Measurements from ENCODE around the gene WDR47.
"Not testable (repeated sequence)": the region's sequence is repeated elsewhere in the genome, so short reads cannot be mapped to it uniquely, and the experiment has no call there.

WDR47 gene

DNA sequence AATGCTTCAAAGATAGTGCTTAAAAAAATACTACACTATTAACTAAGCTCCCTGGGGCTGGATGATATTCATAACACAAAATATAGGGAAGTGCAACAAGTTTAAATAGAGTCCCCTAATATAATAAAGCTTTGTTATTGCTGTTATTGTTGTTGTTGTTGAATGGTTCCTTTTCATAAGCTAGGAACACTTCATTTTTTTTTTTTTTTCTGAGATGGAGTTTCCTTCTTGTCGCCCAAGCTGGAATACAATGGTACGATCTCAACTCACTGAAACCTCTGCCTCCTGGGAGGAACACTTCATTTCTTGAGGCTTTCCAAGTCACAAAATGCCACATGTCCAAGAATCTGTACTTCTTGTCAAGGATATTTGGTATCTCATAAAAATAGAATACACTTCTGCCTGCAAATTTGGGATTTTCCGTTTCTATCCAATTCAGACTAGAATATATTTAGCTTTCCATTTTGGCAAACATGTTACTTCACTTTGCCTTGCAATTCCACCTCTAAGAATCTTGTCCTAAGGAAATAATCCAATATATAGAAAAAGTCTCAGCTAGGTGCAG lies 21.1 kb downstream of the WDR47 start:
- H3K9me3 ChIP-seq, result no peaks in the 10 kb centered on the region
- no peak overlapping the region for H3K27ac ChIP-seq
- no peaks in the 10 kb centered on the region for H3K4me1 ChIP-seq (ENCODE audit: control insufficient read depth in 1 of 2, insufficient read depth in 1 of 2, low read depth in 1 of 2, low read length in 1 of 2)
- TF ChIP-seq, protein P1, sequence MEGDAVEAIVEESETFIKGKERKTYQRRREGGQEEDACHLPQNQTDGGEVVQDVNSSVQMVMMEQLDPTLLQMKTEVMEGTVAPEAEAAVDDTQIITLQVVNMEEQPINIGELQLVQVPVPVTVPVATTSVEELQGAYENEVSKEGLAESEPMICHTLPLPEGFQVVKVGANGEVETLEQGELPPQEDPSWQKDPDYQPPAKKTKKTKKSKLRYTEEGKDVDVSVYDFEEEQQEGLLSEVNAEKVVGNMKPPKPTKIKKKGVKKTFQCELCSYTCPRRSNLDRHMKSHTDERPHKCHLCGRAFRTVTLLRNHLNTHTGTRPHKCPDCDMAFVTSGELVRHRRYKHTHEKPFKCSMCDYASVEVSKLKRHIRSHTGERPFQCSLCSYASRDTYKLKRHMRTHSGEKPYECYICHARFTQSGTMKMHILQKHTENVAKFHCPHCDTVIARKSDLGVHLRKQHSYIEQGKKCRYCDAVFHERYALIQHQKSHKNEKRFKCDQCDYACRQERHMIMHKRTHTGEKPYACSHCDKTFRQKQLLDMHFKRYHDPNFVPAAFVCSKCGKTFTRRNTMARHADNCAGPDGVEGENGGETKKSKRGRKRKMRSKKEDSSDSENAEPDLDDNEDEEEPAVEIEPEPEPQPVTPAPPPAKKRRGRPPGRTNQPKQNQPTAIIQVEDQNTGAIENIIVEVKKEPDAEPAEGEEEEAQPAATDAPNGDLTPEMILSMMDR (IDR thresholded peaks at IDR 0.05), result no peak
- H3K36me3 ChIP-seq, result peaks cover 20% of the 10 kb centered on the region
- H3K27me3 ChIP-seq, result no peaks in the 10 kb centered on the region
- no peak overlapping the region for H3K4me3 ChIP-seq (ENCODE audit: low read depth in 1 of 2, low read length in 1 of 2)

DNA sequence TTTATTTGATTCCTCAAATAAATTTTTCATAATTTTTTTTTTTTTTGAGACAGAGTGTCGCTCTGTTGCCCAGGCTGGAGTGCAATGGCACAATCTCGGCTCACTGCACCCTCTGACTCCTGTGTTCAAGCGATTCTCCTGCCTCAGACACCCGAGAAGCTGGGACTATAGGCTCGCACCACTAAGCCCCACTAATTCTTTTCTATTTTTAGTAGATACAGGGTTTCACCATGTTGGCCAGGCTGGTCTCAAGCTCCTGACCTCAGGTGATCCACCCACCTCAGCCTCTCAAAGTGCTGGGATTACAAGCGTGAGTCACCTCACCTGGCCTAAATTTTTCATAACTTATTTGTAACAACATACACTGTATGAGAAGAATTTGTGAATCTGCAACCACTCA lies 24.2 kb downstream of the WDR47 start:
- H3K9me3 ChIP-seq; H3K27me3 ChIP-seq; H3K27ac ChIP-seq; H3K4me1 ChIP-seq (ENCODE audit: control insufficient read depth in 1 of 2, insufficient read depth in 1 of 2, low read depth in 1 of 2, low read length in 1 of 2); H3K4me3 ChIP-seq (ENCODE audit: low read depth in 1 of 2, low read length in 1 of 2): not testable (repeated sequence)
- H3K36me3 ChIP-seq, result peaks cover 40% of the 10 kb centered on the region

DNA sequence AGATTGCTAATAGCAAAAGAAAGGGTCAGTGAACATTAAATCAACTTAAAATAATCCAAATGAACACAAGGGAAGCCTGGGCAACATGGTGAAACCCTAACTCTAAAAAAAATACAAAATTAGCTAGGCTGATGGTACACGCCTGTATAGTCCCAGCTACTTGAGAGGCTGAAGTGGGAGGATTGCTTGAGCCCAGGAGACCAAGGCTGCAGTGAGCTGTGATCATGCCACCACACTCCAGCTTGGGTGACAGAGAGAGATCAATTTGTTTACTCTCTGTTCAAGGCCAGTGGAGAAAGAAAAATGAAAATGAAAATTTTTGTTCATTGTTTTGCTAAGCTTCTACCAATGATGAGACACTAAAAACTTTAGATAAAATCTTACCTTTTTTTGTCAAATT lies 24.8 kb downstream of the WDR47 start:
- Histone ChIP-seq H3K36me3 (peaks cover 41% of the 10 kb centered on the region), H3K27me3 (no peaks in the 10 kb centered on the region), H3K4me1 (ENCODE audit: control insufficient read depth in 1 of 2, insufficient read depth in 1 of 2, low read depth in 1 of 2, low read length in 1 of 2) (no peaks in the 10 kb centered on the region), H3K9me3 (no peaks in the 10 kb centered on the region), H3K4me3 (ENCODE audit: low read depth in 1 of 2, low read length in 1 of 2) (no peak overlapping the region), H3K27ac (no peak overlapping the region)
- TF ChIP-seq, protein P1 (IDR thresholded peaks at IDR 0.05), result no peak

DNA sequence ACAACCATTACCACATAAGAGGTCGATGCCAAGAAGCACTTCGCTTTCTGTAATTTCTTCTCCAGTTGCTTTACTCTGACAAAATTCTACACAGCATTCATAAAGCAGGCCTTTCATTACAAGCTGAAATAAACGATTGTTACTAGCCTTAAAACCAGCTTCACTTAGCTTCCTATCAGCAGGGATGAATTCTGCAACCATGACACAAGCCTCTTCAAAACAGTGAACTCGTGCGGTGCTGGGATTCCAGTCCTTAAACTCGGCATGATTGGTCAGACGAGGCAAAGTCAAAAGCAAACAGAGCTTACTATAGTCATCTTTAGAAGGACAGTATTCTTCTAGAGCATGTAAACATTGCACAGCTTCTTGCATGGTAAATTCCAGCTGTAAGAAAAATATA lies 30.6 kb downstream of the WDR47 start:
- TF ChIP-seq, protein P1 (IDR thresholded peaks at IDR 0.05), result no peak
- Histone ChIP-seq H3K4me1 (ENCODE audit: control insufficient read depth in 1 of 2, insufficient read depth in 1 of 2, low read depth in 1 of 2, low read length in 1 of 2) (no peaks in the 10 kb centered on the region), H3K4me3 (ENCODE audit: low read depth in 1 of 2, low read length in 1 of 2) (no peak overlapping the region), H3K27ac (no peak overlapping the region), H3K27me3 (no peaks in the 10 kb centered on the region), H3K9me3 (no peaks in the 10 kb centered on the region), H3K36me3 (peaks cover 74% of the 10 kb centered on the region)

DNA sequence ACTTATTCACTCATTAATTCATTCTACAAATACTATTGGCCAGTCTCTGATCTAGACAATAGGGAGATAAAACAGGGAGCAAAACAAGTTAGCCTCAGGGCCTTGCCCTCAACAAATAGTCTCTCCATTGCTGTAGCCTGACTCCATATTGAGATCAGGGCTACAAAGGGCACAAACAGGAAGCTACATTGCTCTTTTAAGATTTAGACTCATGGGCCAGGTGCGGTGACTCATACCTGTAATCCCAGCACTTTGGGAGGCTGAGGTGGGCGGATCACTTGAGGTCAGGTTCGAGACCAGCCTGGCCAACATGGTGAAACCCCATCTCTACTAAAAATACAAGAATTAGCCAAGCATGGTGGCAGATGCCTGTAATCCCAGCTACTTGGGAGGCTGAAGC lies 45.3 kb downstream of the WDR47 start:
- not testable (repeated sequence) for H3K27ac ChIP-seq; H3K4me1 ChIP-seq (ENCODE audit: control insufficient read depth in 1 of 2, insufficient read depth in 1 of 2, low read depth in 1 of 2, low read length in 1 of 2); H3K9me3 ChIP-seq; H3K4me3 ChIP-seq (ENCODE audit: low read depth in 1 of 2, low read length in 1 of 2); H3K27me3 ChIP-seq
- peaks cover 65% of the 10 kb centered on the region for H3K36me3 ChIP-seq

DNA sequence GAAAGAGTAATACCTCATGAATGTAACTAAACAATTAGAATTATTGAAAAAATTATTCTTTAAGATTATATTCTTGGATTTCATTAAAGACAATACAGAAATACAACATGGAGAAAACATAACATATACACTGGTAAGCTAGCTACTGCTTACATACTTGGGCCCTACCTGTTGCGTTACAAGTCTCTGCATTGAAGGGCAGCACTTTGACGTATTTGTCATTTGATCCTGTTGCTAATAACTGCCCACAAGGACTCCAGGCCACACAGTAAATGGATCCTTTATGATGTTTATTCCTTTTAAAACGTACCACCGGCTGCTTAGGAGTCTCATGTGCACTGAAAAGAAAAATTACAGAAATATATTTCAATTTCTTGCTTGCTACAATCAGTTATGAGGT lies 58.8 kb downstream of the WDR47 start:
- TF ChIP-seq, protein P1 (IDR thresholded peaks at IDR 0.05), result no peak
- peaks cover 73% of the 10 kb centered on the region for H3K36me3 ChIP-seq
- no peak overlapping the region for H3K4me3 ChIP-seq (ENCODE audit: low read depth in 1 of 2, low read length in 1 of 2)
- no peak overlapping the region for H3K27ac ChIP-seq
- no peaks in the 10 kb centered on the region for H3K9me3 ChIP-seq
- no peaks in the 10 kb centered on the region for H3K4me1 ChIP-seq (ENCODE audit: control insufficient read depth in 1 of 2, insufficient read depth in 1 of 2, low read depth in 1 of 2, low read length in 1 of 2)
- no peaks in the 10 kb centered on the region for H3K27me3 ChIP-seq

DNA sequence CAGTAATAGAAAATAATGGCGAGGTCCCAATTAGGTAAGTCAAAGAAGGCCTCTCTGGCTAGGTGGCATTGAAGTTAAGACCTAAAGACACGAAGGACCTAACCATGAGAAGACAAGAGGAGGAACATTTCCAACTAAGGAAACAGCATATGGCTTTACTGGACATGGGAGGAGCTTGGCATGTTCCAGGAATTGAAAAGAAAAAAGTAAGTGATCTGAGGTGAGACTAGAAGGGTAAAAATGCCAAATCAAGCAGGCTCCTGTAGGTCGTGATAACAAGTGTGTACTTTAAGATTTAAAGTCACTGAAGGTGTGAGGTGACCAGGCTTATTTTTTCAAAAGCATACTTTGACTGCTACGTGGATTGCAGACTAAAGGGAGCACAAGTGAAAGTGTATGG lies 65.2 kb downstream of the WDR47 start:
- peaks cover 71% of the 10 kb centered on the region for H3K36me3 ChIP-seq
- no peaks in the 10 kb centered on the region for H3K4me1 ChIP-seq (ENCODE audit: control insufficient read depth in 1 of 2, insufficient read depth in 1 of 2, low read depth in 1 of 2, low read length in 1 of 2)
- no peaks in the 10 kb centered on the region for H3K27me3 ChIP-seq
- TF ChIP-seq, protein P1 (IDR thresholded peaks at IDR 0.05), result no peak
- H3K27ac ChIP-seq, result no peak overlapping the region
- no peak overlapping the region for H3K4me3 ChIP-seq (ENCODE audit: low read depth in 1 of 2, low read length in 1 of 2)
- no peaks in the 10 kb centered on the region for H3K9me3 ChIP-seq

Measured in neutrophil (primary cell).